ENCODE data around the gene ADIPOR2. TPM values are rescaled to one million over a fixed set of nuclear protein-coding genes. Genes with fewer than 3 reads are reported as not detected.
A peak's percentile ranks its signal among the peaks of the same experiment; 100 is the strongest.

ADIPOR2 gene
- total and polyA plus RNA-seq, 2 donors (not counting 1 experiment from before 2014, with no cell fraction given): 43.1 to 46.1 TPM

DNA sequence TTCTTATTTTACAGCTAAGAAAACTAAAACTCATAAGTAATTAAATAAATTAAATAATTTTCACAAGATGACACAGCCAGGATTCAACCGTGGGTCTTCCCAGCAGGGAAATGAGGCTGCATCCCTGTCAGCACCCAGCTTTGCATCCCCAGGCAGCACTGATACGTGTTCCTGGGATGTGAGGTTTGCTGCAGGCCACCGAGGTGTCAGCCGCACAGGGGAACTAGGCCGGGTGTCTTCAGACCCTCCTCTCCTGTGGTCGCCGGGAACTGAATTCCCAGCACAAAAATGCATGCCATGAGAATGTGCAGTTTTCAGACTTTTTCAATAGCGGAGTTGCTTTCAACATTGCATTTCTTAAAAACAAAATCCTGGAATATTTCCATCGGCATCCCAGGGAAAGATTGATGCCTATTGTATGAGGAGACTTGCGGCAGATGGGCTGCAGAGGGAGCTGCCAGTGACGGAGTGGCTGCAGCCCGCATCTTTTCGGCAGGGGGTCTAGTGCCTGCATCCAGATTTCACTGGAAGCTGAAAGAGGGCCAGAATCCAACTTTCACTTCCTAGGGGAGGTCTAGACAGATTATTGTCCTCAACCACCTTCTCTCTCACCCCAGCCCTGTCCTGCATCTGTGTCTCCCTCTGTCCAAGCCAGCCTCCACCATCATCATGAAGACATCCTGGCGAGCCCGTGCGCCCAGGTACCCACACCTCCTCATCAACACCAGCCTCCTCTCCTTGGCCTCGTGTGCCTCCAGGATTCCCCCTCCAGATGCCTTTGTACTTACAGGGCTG is 142.1 kb downstream of the ADIPOR2 start:
- H3K79me2 ChIP-seq (ENCODE audit: control insufficient read depth, insufficient read depth, low read length): no peaks in the 10 kb centered on the region
- DNase-seq (ENCODE audit: low read depth in 2 of 2): no peak
- TF ChIP-seq EZH2 (IDR thresholded peaks at IDR 0.05; ENCODE audit: low read length, missing control alignments): peak; percentile 29
- TF ChIP-seq, protein P1, sequence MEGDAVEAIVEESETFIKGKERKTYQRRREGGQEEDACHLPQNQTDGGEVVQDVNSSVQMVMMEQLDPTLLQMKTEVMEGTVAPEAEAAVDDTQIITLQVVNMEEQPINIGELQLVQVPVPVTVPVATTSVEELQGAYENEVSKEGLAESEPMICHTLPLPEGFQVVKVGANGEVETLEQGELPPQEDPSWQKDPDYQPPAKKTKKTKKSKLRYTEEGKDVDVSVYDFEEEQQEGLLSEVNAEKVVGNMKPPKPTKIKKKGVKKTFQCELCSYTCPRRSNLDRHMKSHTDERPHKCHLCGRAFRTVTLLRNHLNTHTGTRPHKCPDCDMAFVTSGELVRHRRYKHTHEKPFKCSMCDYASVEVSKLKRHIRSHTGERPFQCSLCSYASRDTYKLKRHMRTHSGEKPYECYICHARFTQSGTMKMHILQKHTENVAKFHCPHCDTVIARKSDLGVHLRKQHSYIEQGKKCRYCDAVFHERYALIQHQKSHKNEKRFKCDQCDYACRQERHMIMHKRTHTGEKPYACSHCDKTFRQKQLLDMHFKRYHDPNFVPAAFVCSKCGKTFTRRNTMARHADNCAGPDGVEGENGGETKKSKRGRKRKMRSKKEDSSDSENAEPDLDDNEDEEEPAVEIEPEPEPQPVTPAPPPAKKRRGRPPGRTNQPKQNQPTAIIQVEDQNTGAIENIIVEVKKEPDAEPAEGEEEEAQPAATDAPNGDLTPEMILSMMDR (conservative IDR thresholded peaks at IDR 0.05 in 1 of 2, IDR thresholded peaks at IDR 0.05 in 1 of 2; ENCODE audit: low read depth in 1 of 2, low read length in 2 of 2): no peak
- H3K9me3 ChIP-seq (ENCODE audit: control insufficient read depth, insufficient read depth, low read depth, low read length): no peaks in the 10 kb centered on the region
- peaks cover 16% of the 10 kb centered on the region for H3K27me3 ChIP-seq (ENCODE audit: control insufficient read depth, insufficient read depth, low read length)
- H3K4me2 ChIP-seq (ENCODE audit: extremely low read depth, insufficient read depth, low read length): no peak overlapping the region
- no peak overlapping the region for H3K27ac ChIP-seq (ENCODE audit: insufficient read depth, low read length)
- H2AFZ ChIP-seq (ENCODE audit: low read length): no peak overlapping the region
- H3K36me3 ChIP-seq (ENCODE audit: control insufficient read depth, insufficient read depth, low read length): no peaks in the 10 kb centered on the region
- H3K4me1 ChIP-seq (ENCODE audit: control insufficient read depth, extremely low read depth, insufficient read depth, low read length): no peaks in the 10 kb centered on the region
- H4K20me1 ChIP-seq (ENCODE audit: control insufficient read depth, extremely low read depth, insufficient read depth, low read length): no peaks in the 10 kb centered on the region
- no peak overlapping the region for H3K4me3 ChIP-seq (replicated peaks in 1 of 4; ENCODE audit: control extremely low read depth in 1 of 4, insufficient read depth in 1 of 4, low read depth in 3 of 4, low read length in 4 of 4)
- H3K9ac ChIP-seq (ENCODE audit: insufficient read depth, low read length): no peak overlapping the region

DNA sequence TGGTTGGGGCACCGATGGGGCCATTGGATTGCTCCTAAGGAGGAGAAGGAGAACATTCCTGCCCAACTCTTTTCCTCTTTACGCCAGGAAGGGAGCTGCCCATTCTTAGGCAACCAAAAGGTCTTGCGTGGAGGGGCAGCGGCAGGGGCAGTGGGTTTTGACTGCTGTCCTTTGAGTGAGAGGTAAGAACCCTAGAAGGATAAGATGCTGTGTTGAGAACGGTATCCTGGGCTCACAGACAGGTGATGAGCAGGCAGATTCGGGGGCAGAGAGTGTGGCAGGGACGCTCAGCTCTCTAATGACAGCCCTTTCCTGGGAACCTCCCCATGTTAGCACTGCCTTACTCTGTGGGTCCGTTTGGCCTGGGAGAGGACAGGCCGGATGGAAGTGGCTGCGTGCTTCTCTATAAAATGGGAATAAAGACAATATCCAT is 142.7 kb downstream of the ADIPOR2 start:
- no peaks in the 10 kb centered on the region for H3K36me3 ChIP-seq (ENCODE audit: control insufficient read depth, insufficient read depth, low read length)
- no peak for DNase-seq (ENCODE audit: low read depth in 2 of 2)
- no peak overlapping the region for H3K4me3 ChIP-seq (replicated peaks in 1 of 4; ENCODE audit: control extremely low read depth in 1 of 4, insufficient read depth in 1 of 4, low read depth in 3 of 4, low read length in 4 of 4)
- H4K20me1 ChIP-seq (ENCODE audit: control insufficient read depth, extremely low read depth, insufficient read depth, low read length): no peaks in the 10 kb centered on the region
- H3K4me2 ChIP-seq (ENCODE audit: extremely low read depth, insufficient read depth, low read length): no peak overlapping the region
- no peak for TF ChIP-seq EZH2 (IDR thresholded peaks at IDR 0.05; ENCODE audit: low read length, missing control alignments)
- TF ChIP-seq, protein P1 (conservative IDR thresholded peaks at IDR 0.05 in 1 of 2, IDR thresholded peaks at IDR 0.05 in 1 of 2; ENCODE audit: low read depth in 1 of 2, low read length in 2 of 2): no peak
- no peak overlapping the region for H3K9ac ChIP-seq (ENCODE audit: insufficient read depth, low read length)
- H3K9me3 ChIP-seq (ENCODE audit: control insufficient read depth, insufficient read depth, low read depth, low read length): no peaks in the 10 kb centered on the region
- peaks cover 16% of the 10 kb centered on the region for H3K27me3 ChIP-seq (ENCODE audit: control insufficient read depth, insufficient read depth, low read length)
- no peaks in the 10 kb centered on the region for H3K4me1 ChIP-seq (ENCODE audit: control insufficient read depth, extremely low read depth, insufficient read depth, low read length)
- no peak overlapping the region for H2AFZ ChIP-seq (ENCODE audit: low read length)
- no peaks in the 10 kb centered on the region for H3K79me2 ChIP-seq (ENCODE audit: control insufficient read depth, insufficient read depth, low read length)
- H3K27ac ChIP-seq (ENCODE audit: insufficient read depth, low read length): no peak overlapping the region

DNA sequence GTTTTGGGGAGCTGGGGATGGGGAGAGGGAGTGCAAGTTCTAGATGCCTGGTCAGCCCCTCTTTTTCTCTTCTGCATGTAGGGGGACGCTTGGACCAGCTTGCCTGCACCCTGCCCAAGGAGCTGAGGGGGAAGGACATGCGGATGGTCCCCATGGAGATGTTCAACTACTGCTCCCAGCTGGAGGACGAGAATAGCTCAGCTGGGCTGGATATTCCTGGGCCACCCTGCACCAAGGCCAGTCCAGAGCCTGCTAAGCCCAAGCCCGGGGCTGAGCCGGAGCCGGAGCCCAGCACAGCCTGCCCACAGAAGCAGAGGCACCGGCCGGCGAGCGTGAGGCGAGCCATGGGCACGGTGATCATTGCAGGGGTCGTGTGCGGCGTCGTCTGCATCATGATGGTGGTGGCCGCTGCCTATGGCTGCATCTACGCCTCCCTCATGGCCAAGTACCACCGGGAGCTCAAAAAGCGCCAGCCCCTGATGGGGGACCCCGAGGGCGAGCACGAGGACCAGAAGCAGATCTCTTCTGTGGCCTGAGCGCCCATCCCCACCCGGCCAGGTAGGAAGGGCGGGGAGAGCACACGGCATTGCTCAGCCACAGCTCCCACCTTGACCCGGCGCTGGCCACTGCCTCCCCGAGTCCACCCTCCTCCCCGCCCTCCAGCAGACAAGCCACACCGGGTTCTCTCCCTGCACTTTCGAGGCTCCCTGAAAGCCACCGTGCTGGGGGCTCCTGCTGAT is 143.5 kb downstream of the ADIPOR2 start:
- no peak for DNase-seq (ENCODE audit: low read depth in 2 of 2)
- Histone ChIP-seq H3K4me2 (ENCODE audit: extremely low read depth, insufficient read depth, low read length) (no peak overlapping the region), H3K36me3 (ENCODE audit: control insufficient read depth, insufficient read depth, low read length) (no peaks in the 10 kb centered on the region), H3K9ac (ENCODE audit: insufficient read depth, low read length) (no peak overlapping the region), H3K27me3 (ENCODE audit: control insufficient read depth, insufficient read depth, low read length) (peaks cover 16% of the 10 kb centered on the region), H3K9me3 (ENCODE audit: control insufficient read depth, insufficient read depth, low read depth, low read length) (no peaks in the 10 kb centered on the region), H3K4me3 (replicated peaks in 1 of 4; ENCODE audit: control extremely low read depth in 1 of 4, insufficient read depth in 1 of 4, low read depth in 3 of 4, low read length in 4 of 4) (no peak overlapping the region), H3K27ac (ENCODE audit: insufficient read depth, low read length) (no peak overlapping the region), H2AFZ (ENCODE audit: low read length) (no peak overlapping the region), H4K20me1 (ENCODE audit: control insufficient read depth, extremely low read depth, insufficient read depth, low read length) (no peaks in the 10 kb centered on the region), H3K79me2 (ENCODE audit: control insufficient read depth, insufficient read depth, low read length) (no peaks in the 10 kb centered on the region), H3K4me1 (ENCODE audit: control insufficient read depth, extremely low read depth, insufficient read depth, low read length) (no peaks in the 10 kb centered on the region)
- TF ChIP-seq EZH2 (IDR thresholded peaks at IDR 0.05; ENCODE audit: low read length, missing control alignments): no peak
- TF ChIP-seq, protein P1 (conservative IDR thresholded peaks at IDR 0.05 in 1 of 2, IDR thresholded peaks at IDR 0.05 in 1 of 2; ENCODE audit: low read depth in 1 of 2, low read length in 2 of 2): no peak

All from fibroblast of lung (primary cell).